Omental fat pad (tissue), 4 donors: Measurements from ENCODE around the gene MYZAP. TPM values are rescaled to one million over a fixed set of nuclear protein-coding genes. Genes with fewer than 3 reads are reported as not detected.
"Not testable (repeated sequence)": the region's sequence is repeated elsewhere in the genome, so short reads cannot be mapped to it uniquely, and the experiment has no call there.

Experiments
- ATAC-seq: fragments of 150-250 bp; one replicate; pipeline ENCODE4 v1.9.1; 2016; ENCODE audit warnings: mild to moderate bottlenecking, moderate library complexity; ENCODE audit not compliant: low FRiP score
- DNase-seq: peaks from one replicate; pipeline ENCODE4 v3.0.0-alpha.2; 2019; ENCODE audit warnings: low spot score
- CTCF ChIP-seq, 3 donors: fragments of 450-650 bp; IDR thresholded peaks; one replicate each; pipeline ENCODE4 v1.5.1; 2016 to 2017; ENCODE audit warnings: antibody characterized with exemption in 3 of 3, mild to moderate bottlenecking in 3 of 3, moderate library complexity in 2 of 3
- total RNA-seq, 4 donors: library from RNA; depleted of rRNA; stranded (reverse); fragments of >200 nt; gene quantifications; one replicate each; pipeline ENCODE4 v1.1.0, GENCODE V29; 2016

The MYZAP gene
- total RNA-seq, 4 donors from 2014 or later: 13.1 to 84.6 (median 20.2) TPM

- no peak for TF ChIP-seq CTCF (IDR thresholded peaks at IDR 0.05)
- ATAC-seq (no peak), DNase-seq (no peak)
These were observed 22.5 kb downstream of the MYZAP start for GRCh38 chr15:57614241-57614640.

DNA sequence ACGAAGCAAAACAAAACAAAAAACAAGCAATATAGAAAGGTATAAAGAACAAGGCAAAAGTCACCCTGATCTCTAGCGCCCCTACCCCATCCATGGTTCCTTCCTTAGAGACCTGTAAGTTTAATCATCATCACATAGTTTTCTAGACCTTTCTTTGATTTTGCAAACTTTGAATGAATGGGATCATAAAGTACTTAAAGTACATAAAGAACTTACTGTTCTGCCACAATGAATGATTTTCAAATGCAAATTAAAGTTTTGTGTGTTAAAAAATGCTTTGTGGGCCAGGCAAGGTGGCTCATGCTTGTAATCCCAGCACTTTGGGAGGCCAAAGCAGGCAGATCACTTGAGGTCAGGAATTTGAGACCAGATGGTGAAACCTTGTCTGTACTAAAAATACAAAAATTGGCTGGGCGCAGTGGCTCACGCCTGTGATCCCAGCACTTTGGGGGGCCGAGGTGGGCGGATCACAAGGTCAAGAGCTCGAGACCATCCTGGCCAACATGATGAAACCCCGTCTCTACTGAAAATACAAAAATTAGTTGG, 24.3 kb downstream of the MYZAP start:
- DNase-seq, ATAC-seq: not testable (repeated sequence)

- TF ChIP-seq CTCF (IDR thresholded peaks at IDR 0.05): no peak
- ATAC-seq (no peak), DNase-seq (no peak)
These were observed 26.6 kb downstream of the MYZAP start for GRCh38 chr15:57618325-57618724.

DNA sequence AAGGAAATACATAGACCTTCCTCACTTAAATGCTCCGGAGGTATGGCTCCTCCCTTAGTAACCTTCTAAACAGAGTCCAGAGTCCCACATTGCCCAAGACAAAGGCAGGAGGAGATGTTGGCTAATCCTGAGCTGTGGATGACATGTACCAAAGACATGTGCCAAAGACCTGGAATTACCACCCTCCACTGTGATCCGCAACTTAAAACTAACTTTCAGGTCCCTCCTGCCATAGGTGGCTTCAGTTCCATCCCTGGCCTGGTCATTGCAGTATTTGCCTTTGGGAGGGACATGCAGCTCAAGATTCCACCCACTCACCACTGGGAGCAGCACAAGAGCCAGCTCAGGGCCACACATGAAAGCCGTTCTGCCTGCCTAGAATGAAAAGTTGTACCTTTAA, 28.0 kb downstream of the MYZAP start:
- no peak for ATAC-seq
- DNase-seq: no peak
- no peak for TF ChIP-seq CTCF (IDR thresholded peaks at IDR 0.05)

DNA sequence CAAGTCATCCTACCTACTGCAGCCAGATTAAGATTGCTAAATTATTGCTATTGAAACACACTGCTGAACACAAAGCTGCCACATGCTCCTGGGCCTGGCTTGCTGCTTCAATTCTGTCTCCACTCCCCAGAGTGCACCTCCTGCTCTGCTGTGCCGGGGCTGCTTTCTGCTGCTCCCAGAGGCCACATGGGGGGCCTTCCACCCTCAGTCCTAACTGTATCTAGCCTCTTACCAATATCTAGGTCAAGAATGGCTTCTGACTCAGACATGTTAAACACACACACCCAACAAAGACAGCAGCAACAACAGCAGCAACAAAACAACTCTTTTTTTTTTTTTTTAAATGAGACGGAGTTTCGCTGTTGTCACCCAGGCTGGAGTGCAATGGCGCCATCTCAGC, 33.0 kb downstream of the MYZAP start:
- no peak for DNase-seq
- ATAC-seq: no peak
- TF ChIP-seq CTCF (IDR thresholded peaks at IDR 0.05): no peak

DNA sequence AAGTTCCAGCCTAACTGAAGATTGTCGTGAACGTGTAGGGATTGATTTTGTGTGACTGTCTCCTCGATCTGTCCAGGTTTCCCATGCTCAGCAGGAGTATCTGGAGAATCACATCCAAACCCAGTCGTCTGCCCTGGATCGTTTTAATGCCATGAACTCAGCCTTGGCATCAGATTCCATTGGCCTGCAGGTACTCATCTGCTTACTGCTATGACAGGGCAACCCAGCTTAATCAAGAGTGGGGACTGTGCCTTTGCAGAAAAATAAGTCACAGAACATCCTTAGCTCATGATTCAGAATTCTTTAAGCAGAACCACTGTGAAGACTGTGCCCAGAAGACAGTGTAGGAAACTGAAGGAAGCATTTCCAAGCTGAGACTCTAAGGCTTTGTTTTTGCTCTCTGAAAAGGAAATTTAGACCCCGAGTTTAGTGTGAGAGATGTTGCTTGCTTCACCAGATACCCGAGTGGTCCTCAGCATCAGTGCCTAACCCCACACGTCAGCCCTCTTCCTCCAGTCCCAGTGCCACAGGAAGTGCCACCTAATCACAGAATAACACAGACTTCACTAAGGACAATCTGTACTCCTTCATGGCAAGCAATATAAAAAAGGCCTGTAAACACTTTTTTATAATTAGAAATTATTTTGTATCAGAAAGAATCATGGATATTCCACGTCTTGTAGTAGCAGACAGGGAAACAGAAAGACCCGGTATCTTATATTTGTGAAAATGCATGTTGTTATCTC, 34.2 kb downstream of the MYZAP start:
- TF ChIP-seq CTCF (IDR thresholded peaks at IDR 0.05): no peak
- ATAC-seq: no peak
- DNase-seq: no peak

GRCh38 chr15:57626713-57627440, 35.2 kb downstream of the MYZAP start:
- DNase-seq (no peak), ATAC-seq (no peak)
- TF ChIP-seq CTCF (IDR thresholded peaks at IDR 0.05): no peak
